Measurements from ENCODE around the gene MVK.

Gene MVK

DNA sequence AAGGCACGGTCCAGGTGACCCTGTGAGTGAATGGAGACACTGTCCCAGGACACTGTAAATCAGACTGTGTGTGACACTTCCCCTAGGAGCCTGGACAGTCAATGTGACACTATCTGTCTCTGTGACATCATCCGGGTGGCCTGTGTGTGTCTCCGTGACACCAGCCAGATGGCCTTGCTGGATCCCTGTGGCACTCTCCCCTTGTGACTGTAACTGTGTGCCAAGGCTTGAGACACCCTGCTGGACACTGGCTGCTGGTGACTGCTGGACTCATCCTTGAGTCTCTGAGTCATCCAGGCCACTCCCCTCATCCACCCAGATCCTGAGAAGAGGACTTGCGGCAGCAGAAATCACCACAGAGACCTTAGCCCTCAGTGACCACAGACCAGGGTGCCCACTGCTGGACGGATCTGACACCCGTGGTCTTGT, 51.6 kb downstream of the MVK start:
- CTCF ChIA-PET, result no interaction called here

GRCh38 chr12:109625749-109626377, 52.3 kb downstream of the MVK start:
- DNase-seq (ENCODE audit: extremely low spot score), result no peak
- ChIA-PET CTCF (no interaction called here), POLR2A (no interaction called here)
- TF ChIP-seq FOXK2 (IDR thresholded peaks at IDR 0.05) (no peak), CTBP1 (IDR thresholded peaks at IDR 0.05; ENCODE audit: borderline replicate concordance) (no peak), SUZ12 (IDR thresholded peaks at IDR 0.05) (no peak), L3MBTL2 (conservative IDR thresholded peaks at IDR 0.05) (no peak), FOXA1 (IDR thresholded peaks at IDR 0.05) (no peak), SP1 (IDR thresholded peaks at IDR 0.05) (no peak), ELF4 (IDR thresholded peaks at IDR 0.05) (no peak), LEF1 (IDR thresholded peaks at IDR 0.05; ENCODE audit: borderline replicate concordance) (no peak), NFRKB (IDR thresholded peaks at IDR 0.05) (no peak), PKNOX1 (IDR thresholded peaks at IDR 0.05) (no peak)

More for the DNA sequence above, 51.6 kb downstream of the MVK start:
- POLR2A ChIA-PET, result no interaction called here
- TF ChIP-seq FOXM1 (IDR thresholded peaks at IDR 0.05; ENCODE audit: borderline replicate concordance) (no peak), ARNT (IDR thresholded peaks at IDR 0.05) (no peak), FOXK2 (IDR thresholded peaks at IDR 0.05) (no peak), CTBP1 (IDR thresholded peaks at IDR 0.05; ENCODE audit: borderline replicate concordance) (no peak), SUZ12 (IDR thresholded peaks at IDR 0.05) (no peak), L3MBTL2 (conservative IDR thresholded peaks at IDR 0.05) (no peak), NFRKB (IDR thresholded peaks at IDR 0.05) (no peak), FOXA1 (IDR thresholded peaks at IDR 0.05) (no peak), PKNOX1 (IDR thresholded peaks at IDR 0.05) (no peak), ZNF384 (IDR thresholded peaks at IDR 0.05) (no peak)
- no peak for DNase-seq (ENCODE audit: extremely low spot score)

- DNase-seq (ENCODE audit: extremely low spot score), result no peak
- POLR2A ChIA-PET, result no interaction called here
- TF ChIP-seq FOXK2 (IDR thresholded peaks at IDR 0.05), result no peak
- no peak for TF ChIP-seq FOXA1 (IDR thresholded peaks at IDR 0.05)
- no peak for TF ChIP-seq ZNF384 (IDR thresholded peaks at IDR 0.05)
- TF ChIP-seq HDGF (IDR thresholded peaks at IDR 0.05; ENCODE audit: borderline replicate concordance), result no peak
- no peak for TF ChIP-seq ARNT (IDR thresholded peaks at IDR 0.05)
- no peak for TF ChIP-seq LEF1 (IDR thresholded peaks at IDR 0.05; ENCODE audit: borderline replicate concordance)
- no peak for TF ChIP-seq NFRKB (IDR thresholded peaks at IDR 0.05)
- TF ChIP-seq SP1 (IDR thresholded peaks at IDR 0.05), result no peak
- TF ChIP-seq FOXM1 (IDR thresholded peaks at IDR 0.05; ENCODE audit: borderline replicate concordance), result no peak
- no peak for TF ChIP-seq L3MBTL2 (conservative IDR thresholded peaks at IDR 0.05)
- TF ChIP-seq CTBP1 (IDR thresholded peaks at IDR 0.05; ENCODE audit: borderline replicate concordance), result no peak
- no peak for TF ChIP-seq BHLHE40 (IDR thresholded peaks at IDR 0.05; ENCODE audit: borderline replicate concordance)
- no peak for TF ChIP-seq SUZ12 (IDR thresholded peaks at IDR 0.05)
- TF ChIP-seq ELF4 (IDR thresholded peaks at IDR 0.05), result no peak
- no peak for TF ChIP-seq PKNOX1 (IDR thresholded peaks at IDR 0.05)
- no peak for TF ChIP-seq TARDBP (IDR thresholded peaks at IDR 0.05)
- CTCF ChIA-PET, result no interaction called here
Measured at GRCh38 chr12:109626378-109627115, 53.0 kb downstream of the MVK start.

- DNase-seq (ENCODE audit: extremely low spot score), result no peak
- CTCF ChIA-PET, result no interaction called here
- POLR2A ChIA-PET, result no interaction called here
- no peak for TF ChIP-seq FOXA1 (IDR thresholded peaks at IDR 0.05)
- no peak for TF ChIP-seq CTBP1 (IDR thresholded peaks at IDR 0.05; ENCODE audit: borderline replicate concordance)
Measured at GRCh38 chr12:109627633-109628032, 54.0 kb downstream of the MVK start.

DNA sequence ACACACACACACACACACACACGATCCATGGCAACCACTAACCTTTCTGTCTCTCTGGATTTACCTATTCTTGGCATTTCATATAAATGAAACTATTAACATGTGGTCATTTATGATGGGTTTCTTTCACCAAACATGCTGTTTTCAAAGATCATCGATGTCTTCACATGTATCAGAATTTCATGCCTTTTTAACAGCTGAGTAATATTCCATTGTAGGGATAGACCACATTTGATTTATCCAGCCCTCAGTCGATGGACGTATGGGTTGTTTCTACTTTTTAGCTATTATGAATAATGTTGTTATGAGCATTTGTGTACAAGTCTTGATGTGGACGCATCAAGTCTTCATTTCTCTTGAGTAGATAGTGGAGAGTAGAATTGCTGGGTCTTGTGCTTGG, 56.5 kb downstream of the MVK start:
- ChIA-PET CTCF (no interaction called here), POLR2A (no interaction called here)
- TF ChIP-seq LEF1 (IDR thresholded peaks at IDR 0.05; ENCODE audit: borderline replicate concordance), result no peak
- TF ChIP-seq FOXK2 (IDR thresholded peaks at IDR 0.05), result no peak
- TF ChIP-seq L3MBTL2 (conservative IDR thresholded peaks at IDR 0.05), result no peak
- TF ChIP-seq SUZ12 (IDR thresholded peaks at IDR 0.05), result no peak
- TF ChIP-seq HDGF (IDR thresholded peaks at IDR 0.05; ENCODE audit: borderline replicate concordance), result no peak
- TF ChIP-seq PKNOX1 (IDR thresholded peaks at IDR 0.05), result no peak
- no peak for TF ChIP-seq ZNF384 (IDR thresholded peaks at IDR 0.05)
- TF ChIP-seq ARNT (IDR thresholded peaks at IDR 0.05), result no peak
- no peak for TF ChIP-seq TARDBP (IDR thresholded peaks at IDR 0.05)
- no peak for TF ChIP-seq FOXA1 (IDR thresholded peaks at IDR 0.05)
- no peak for TF ChIP-seq BHLHE40 (IDR thresholded peaks at IDR 0.05; ENCODE audit: borderline replicate concordance)
- no peak for TF ChIP-seq SP1 (IDR thresholded peaks at IDR 0.05)
- no peak for TF ChIP-seq NFRKB (IDR thresholded peaks at IDR 0.05)
- no peak for TF ChIP-seq FOXM1 (IDR thresholded peaks at IDR 0.05; ENCODE audit: borderline replicate concordance)
- no peak for TF ChIP-seq CTBP1 (IDR thresholded peaks at IDR 0.05; ENCODE audit: borderline replicate concordance)
- TF ChIP-seq ELF4 (IDR thresholded peaks at IDR 0.05), result no peak
- DNase-seq (ENCODE audit: extremely low spot score), result no peak

All from HEK293T (cell line).